HFFc6 (cell line): ENCODE results near the gene ABCF2. TPM values are rescaled to one million over a fixed set of nuclear protein-coding genes. Genes with fewer than 3 reads are reported as not detected.

Source experiments
- DNase-seq: peaks from one replicate; pipeline ENCODE4 v3.0.0-alpha.2; 2018
- H3K27ac Mint-ChIP-seq: 2 replicates; pipeline ENCODE4 v1.8.0; 2020; ENCODE audit warnings: mild to moderate bottlenecking, mixed read lengths
- H3K27me3 Mint-ChIP-seq: 2 replicates; pipeline ENCODE4 v1.8.0; 2021; ENCODE audit warnings: mild to moderate bottlenecking, moderate library complexity, mixed read lengths; ENCODE audit not compliant: insufficient read depth
- H3K36me3 Mint-ChIP-seq: 2 replicates; pipeline ENCODE4 v1.8.0; 2021; ENCODE audit warnings: low read depth, mixed read lengths
- H3K4me1 Mint-ChIP-seq: 2 replicates; pipeline ENCODE4 v1.8.0; 2020; ENCODE audit warnings: low read depth, mixed read lengths
- H3K4me3 Mint-ChIP-seq: 2 replicates; pipeline ENCODE4 v1.8.0; 2020; ENCODE audit warnings: mild to moderate bottlenecking, moderate library complexity, mixed read lengths
- H3K9me3 Mint-ChIP-seq: 2 replicates; pipeline ENCODE4 v1.8.0; 2020; ENCODE audit warnings: mild to moderate bottlenecking, mixed read lengths
- CTCF ChIP-seq: fragments of 200-600 bp; sonication (generic); IDR thresholded peaks from 2 replicates; pipeline ENCODE4 v1.5.0; 2021; ENCODE audit warnings: antibody characterized with exemption, mild to moderate bottlenecking
- total RNA-seq, 6 experiments: library from RNA; stranded (reverse); fragmentation: NEBNext Ultra II Directional; extraction: Animal tissue kit (Norgen Biotek cat#: 25700); gene quantifications; 2 replicates in 1 of 6; 3 replicates in 5 of 6; pipeline ENCODE4 v1.2.3, GENCODE V29; 2021

The ABCF2 gene
- total RNA-seq, 6 experiments from 2014 or later, result 63.8 to 79.7 (median 67.8) TPM

DNA sequence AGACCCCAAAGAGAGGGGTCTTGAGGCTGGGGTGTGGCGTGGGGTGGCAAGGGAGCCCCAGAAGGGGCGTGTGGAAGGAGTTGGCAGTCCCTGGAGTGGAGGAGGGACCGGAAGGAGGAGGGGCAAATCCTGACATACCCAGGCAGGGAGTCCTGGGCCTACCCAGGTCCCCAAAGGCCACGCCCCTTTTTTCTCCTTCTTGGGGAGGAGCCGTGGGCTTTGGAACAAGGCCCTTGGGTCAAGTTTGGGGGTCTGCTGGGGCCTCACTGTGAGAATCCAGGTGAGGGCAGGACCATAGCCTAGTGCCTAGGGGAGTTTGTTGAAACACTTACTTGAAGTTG, 22.7 kb upstream of the ABCF2 start:
- no peak for TF ChIP-seq CTCF
- peak; percentile 27 for DNase-seq
- Mint-ChIP-seq H3K27ac (peak overlapping the region; percentile 85), H3K36me3 (no peaks in the 10 kb centered on the region), H3K9me3 (no peaks in the 10 kb centered on the region), H3K4me3 (peak overlapping the region; percentile 95), H3K27me3 (peaks cover 6% of the 10 kb centered on the region), H3K4me1 (peaks cover 55% of the 10 kb centered on the region)

DNA sequence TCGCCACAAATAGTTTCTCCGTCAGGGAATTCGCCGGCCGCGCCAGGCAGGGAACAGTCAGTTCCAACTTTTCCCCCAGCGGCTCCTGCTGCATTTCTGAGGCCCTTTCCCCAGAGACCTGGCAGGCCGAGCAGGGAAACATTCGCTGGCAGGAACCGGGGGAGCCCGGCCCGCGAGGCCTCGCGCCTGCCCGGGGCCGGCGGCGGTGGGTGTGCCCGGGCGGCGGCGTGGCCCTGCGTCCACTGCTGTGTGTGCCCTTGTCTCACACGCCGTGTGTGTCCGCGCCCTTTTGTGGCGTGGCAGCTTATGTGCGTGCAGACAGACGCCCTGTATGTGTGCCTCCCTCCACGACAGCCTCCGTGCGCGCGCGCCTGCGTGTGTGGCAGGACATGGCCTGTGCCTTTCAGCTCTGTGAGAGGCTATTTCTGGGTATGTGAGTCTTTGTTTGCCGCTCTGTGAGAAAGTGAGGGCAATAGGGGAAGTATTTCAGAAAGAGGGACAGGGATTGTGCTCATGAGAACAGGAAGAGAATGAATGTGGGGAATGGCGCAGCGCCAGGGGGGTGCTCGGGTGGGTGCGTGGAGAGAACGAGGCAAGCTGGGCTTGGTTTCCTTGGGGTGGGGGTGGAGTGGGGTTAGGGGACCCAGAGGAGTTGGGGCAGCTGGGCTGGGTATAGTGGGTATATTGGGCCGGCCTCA, 22.2 kb upstream of the ABCF2 start:
- peak overlapping the region; percentile 85 for H3K27ac Mint-ChIP-seq
- H3K4me1 Mint-ChIP-seq, result peaks cover 55% of the 10 kb centered on the region
- DNase-seq, result peak; percentile 69
- no peaks in the 10 kb centered on the region for H3K9me3 Mint-ChIP-seq
- H3K36me3 Mint-ChIP-seq, result no peaks in the 10 kb centered on the region
- H3K27me3 Mint-ChIP-seq, result peaks cover 2% of the 10 kb centered on the region
- H3K4me3 Mint-ChIP-seq, result peak overlapping the region; percentile 95
- no peak for TF ChIP-seq CTCF

DNA sequence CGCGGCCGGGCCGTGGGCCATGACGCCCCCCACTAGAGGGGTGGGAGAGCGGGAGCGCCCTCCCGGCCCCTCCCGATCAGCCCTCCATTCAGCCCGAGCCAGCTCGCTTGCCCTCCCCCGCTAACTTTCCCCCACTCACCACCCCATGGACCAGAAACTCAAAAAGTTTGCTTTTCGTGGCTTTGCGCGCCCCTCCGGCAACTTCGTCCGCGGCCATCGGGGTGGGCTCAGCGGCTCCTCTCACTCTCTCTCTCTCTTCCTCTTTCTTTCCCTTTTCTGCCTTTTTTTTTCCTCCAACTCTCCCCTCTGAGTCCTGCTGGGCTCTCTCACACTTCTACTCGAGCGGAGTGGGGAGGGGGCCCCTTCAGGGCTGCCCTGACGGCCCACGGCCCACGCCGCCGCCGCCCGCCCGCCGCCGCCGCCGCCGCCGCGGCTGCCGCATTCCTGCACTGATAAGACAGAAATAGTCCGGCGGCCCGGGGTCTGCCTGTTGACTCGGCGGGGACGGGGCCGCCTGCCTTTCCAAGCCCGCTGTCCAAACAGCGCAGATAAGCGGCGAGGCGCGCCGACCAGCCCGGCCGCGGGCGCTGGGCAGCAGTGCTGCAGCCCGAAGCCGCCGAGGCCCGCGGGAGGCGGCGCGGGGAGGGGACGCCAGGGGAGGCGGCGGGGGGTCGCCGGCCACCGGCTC, 21.5 kb upstream of the ABCF2 start, which contains the start of gene SMARCD3:
Gene SMARCD3, minus strand, starts transcription at position 349 of the 688 bp plus-strand sequence. Its CDS starts 132 bp downstream, at position 217.
- no peak for TF ChIP-seq CTCF

DNA sequence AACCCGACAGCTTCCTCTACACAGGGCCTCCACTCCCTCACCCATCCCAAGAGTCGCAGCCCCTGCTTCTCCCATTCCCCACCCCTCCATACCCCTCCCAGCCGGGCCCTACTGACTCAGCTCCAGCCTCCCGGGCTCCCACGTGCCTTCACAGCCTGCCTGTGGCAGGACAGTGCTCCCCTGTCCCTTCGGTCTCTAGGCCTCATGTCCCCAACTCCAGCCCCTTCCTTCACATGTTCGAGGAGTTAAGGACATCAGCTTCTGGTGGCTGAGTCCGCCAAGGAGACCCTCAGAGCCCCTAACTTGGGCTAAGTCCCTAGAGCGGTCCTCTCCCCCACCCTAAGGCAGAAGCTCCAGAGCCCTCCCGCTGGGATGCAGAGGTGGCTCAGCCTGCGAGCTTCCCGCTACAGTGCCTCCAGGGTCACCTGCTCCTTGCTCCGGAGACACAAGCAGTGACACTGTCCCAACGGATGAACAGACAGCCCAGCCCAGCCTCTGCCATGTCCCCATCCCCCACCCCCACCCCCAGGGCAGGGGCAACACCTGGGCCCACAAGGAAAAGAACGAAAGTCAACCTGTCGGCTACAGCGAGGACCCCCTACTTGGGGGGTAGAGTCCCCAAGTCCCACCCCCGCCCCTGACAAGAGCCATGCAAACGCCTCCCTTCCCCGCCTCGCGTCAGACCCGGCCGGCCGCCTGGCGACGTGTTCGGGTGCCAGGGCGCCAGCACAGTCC, 20.8 kb upstream of the ABCF2 start:
- no peak for DNase-seq
- no peaks in the 10 kb centered on the region for H3K9me3 Mint-ChIP-seq
- peaks cover 52% of the 10 kb centered on the region for H3K4me1 Mint-ChIP-seq
- peak overlapping the region; percentile 85 for H3K27ac Mint-ChIP-seq
- H3K36me3 Mint-ChIP-seq, result no peaks in the 10 kb centered on the region
- H3K27me3 Mint-ChIP-seq, result peaks cover 6% of the 10 kb centered on the region
- no peak for TF ChIP-seq CTCF
- peak overlapping the region; percentile 95 for H3K4me3 Mint-ChIP-seq

More for the DNA sequence above, 21.5 kb upstream of the ABCF2 start, which contains the start of gene SMARCD3:
- Mint-ChIP-seq H3K27ac (peak within 1 kb of the TSS; percentile 85), H3K9me3 (no peaks in the 10 kb centered on the region), H3K4me3 (peak within 1 kb of the TSS; percentile 95), H3K27me3 (no peaks in the 10 kb centered on the region; the same call in 1 of the 2 replicates), H3K4me1 (peaks cover 55% of the 10 kb centered on the region), H3K36me3 (no peaks in the 10 kb centered on the region)
- peak; percentile 17 for DNase-seq

- H3K27ac Mint-ChIP-seq, result peak overlapping the region; percentile 85
- DNase-seq, result no peak
- peak overlapping the region; percentile 95 for H3K4me3 Mint-ChIP-seq
These were observed 20.0 kb upstream of the ABCF2 start for GRCh38 chr7:151246851-151247580.

More at GRCh38 chr7:151246851-151247580, 20.0 kb upstream of the ABCF2 start:
- no peak for TF ChIP-seq CTCF
- H3K4me1 Mint-ChIP-seq, result peaks cover 45% of the 10 kb centered on the region
- peaks cover 7% of the 10 kb centered on the region for H3K27me3 Mint-ChIP-seq
- H3K36me3 Mint-ChIP-seq, result no peaks in the 10 kb centered on the region
- no peaks in the 10 kb centered on the region for H3K9me3 Mint-ChIP-seq
